NCI-H2081 (cell line): ENCODE data around the gene BOD1L1.

ENCODE experiments used
- DNase-seq, 2 experiments: peaks; one replicate each; lab custom pipeline; 2025; lab: John Stamatoyannopoulos, UW

The BOD1L1 gene

GRCh38 chr4:13539047-13539618 lies 88.4 kb downstream of the BOD1L1 start:
- no peak for DNase-seq

- no peak for DNase-seq
Observed at GRCh38 chr4:13538427-13538973, 89.0 kb downstream of the BOD1L1 start.

- no peak for DNase-seq
Observed at GRCh38 chr4:13537832-13538177, 89.7 kb downstream of the BOD1L1 start.

GRCh38 chr4:13537011-13537831 lies 90.3 kb downstream of the BOD1L1 start:
- no peak for DNase-seq

- DNase-seq = no peak
Observed at GRCh38 chr4:13536607-13537006, 90.9 kb downstream of the BOD1L1 start.

GRCh38 chr4:13535708-13536361 lies 91.7 kb downstream of the BOD1L1 start:
- no peak for DNase-seq

- DNase-seq = no peak
Observed at GRCh38 chr4:13535118-13535517, 92.4 kb downstream of the BOD1L1 start.

GRCh38 chr4:13534344-13535063 lies 93.0 kb downstream of the BOD1L1 start:
- no peak for DNase-seq

- DNase-seq = no peak
Observed at GRCh38 chr4:13533670-13534343, 93.7 kb downstream of the BOD1L1 start.

GRCh38 chr4:13531625-13531998 lies 95.9 kb downstream of the BOD1L1 start:
- DNase-seq = no peak

GRCh38 chr4:13530823-13531624 lies 96.5 kb downstream of the BOD1L1 start:
- no peak for DNase-seq

- no peak for DNase-seq
Observed at GRCh38 chr4:13529128-13529919, 98.2 kb downstream of the BOD1L1 start.

- DNase-seq = no peak
Observed at GRCh38 chr4:13528821-13529127, 98.8 kb downstream of the BOD1L1 start.

GRCh38 chr4:13527981-13528820 lies 99.3 kb downstream of the BOD1L1 start:
- DNase-seq = no peak

GRCh38 chr4:13527192-13527980 lies 100.1 kb downstream of the BOD1L1 start:
- no peak for DNase-seq

- no peak for DNase-seq
Observed at GRCh38 chr4:13526658-13527057, 100.9 kb downstream of the BOD1L1 start.

GRCh38 chr4:13525606-13526281 lies 101.8 kb downstream of the BOD1L1 start:
- no peak for DNase-seq
